ENCODE results near the gene CEP112. TPM values are rescaled to one million over a fixed set of nuclear protein-coding genes. Genes with fewer than 3 reads are reported as not detected.

CEP112 gene
- total and polyA plus RNA-seq, 2 experiments from 2014 or later, result 4.0 to 4.3 TPM

DNA sequence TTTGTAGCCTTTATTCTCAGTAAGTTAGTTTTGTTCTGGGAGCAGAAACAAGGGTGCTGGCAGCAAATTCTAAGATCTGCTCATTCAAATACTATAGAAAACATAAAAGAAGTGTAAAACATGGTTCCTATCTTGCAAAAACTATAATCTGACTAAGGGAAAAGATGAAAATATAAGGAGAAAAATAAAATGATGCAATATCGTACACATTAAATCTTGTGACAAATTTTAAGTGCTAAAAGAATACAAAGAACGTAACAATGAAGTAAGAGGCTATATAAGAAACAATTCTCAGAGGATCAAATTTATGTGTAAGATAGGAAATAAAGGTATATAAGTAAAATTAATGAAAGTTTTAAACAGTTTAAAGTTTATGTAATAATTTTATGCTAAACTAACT is 224.6 kb downstream of the CEP112 start (continued):
- TF ChIP-seq, protein P1, sequence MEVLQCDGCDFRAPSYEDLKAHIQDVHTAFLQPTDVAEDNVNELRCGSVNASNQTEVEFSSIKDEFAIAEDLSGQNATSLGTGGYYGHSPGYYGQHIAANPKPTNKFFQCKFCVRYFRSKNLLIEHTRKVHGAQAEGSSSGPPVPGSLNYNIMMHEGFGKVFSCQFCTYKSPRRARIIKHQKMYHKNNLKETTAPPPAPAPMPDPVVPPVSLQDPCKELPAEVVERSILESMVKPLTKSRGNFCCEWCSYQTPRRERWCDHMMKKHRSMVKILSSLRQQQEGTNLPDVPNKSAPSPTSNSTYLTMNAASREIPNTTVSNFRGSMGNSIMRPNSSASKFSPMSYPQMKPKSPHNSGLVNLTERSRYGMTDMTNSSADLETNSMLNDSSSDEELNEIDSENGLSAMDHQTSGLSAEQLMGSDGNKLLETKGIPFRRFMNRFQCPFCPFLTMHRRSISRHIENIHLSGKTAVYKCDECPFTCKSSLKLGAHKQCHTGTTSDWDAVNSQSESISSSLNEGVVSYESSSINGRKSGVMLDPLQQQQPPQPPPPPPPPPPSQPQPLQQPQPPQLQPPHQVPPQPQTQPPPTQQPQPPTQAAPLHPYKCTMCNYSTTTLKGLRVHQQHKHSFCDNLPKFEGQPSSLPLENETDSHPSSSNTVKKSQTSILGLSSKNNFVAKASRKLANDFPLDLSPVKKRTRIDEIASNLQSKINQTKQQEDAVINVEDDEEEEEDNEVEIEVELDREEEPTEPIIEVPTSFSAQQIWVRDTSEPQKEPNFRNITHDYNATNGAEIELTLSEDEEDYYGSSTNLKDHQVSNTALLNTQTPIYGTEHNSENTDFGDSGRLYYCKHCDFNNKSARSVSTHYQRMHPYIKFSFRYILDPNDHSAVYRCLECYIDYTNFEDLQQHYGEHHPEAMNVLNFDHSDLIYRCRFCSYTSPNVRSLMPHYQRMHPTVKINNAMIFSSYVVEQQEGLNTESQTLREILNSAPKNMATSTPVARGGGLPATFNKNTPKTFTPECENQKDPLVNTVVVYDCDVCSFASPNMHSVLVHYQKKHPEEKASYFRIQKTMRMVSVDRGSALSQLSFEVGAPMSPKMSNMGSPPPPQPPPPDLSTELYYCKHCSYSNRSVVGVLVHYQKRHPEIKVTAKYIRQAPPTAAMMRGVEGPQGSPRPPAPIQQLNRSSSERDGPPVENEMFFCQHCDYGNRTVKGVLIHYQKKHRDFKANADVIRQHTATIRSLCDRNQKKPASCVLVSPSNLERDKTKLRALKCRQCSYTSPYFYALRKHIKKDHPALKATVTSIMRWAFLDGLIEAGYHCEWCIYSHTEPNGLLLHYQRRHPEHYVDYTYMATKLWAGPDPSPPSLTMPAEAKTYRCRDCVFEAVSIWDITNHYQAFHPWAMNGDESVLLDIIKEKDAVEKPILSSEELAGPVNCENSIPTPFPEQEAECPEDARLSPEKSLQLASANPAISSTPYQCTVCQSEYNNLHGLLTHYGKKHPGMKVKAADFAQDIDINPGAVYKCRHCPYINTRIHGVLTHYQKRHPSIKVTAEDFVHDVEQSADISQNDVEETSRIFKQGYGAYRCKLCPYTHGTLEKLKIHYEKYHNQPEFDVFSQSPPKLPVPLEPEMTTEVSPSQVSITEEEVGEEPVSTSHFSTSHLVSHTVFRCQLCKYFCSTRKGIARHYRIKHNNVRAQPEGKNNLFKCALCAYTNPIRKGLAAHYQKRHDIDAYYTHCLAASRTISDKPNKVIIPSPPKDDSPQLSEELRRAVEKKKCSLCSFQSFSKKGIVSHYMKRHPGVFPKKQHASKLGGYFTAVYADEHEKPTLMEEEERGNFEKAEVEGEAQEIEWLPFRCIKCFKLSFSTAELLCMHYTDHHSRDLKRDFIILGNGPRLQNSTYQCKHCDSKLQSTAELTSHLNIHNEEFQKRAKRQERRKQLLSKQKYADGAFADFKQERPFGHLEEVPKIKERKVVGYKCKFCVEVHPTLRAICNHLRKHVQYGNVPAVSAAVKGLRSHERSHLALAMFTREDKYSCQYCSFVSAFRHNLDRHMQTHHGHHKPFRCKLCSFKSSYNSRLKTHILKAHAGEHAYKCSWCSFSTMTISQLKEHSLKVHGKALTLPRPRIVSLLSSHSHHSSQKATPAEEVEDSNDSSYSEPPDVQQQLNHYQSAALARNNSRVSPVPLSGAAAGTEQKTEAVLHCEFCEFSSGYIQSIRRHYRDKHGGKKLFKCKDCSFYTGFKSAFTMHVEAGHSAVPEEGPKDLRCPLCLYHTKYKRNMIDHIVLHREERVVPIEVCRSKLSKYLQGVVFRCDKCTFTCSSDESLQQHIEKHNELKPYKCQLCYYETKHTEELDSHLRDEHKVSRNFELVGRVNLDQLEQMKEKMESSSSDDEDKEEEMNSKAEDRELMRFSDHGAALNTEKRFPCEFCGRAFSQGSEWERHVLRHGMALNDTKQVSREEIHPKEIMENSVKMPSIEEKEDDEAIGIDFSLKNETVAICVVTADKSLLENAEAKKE (CRISPR knock-in tag; IDR thresholded peaks at IDR 0.05), result no peak
- no peak for TF ChIP-seq STAT1 (IDR thresholded peaks at IDR 0.05; ENCODE audit: unreplicated experiment)
- no peak for TF ChIP-seq NANOG (IDR thresholded peaks at IDR 0.05; ENCODE audit: borderline replicate concordance)
- no peak for TF ChIP-seq EZH2 (IDR thresholded peaks at IDR 0.05; ENCODE audit: low read depth, unreplicated experiment)
- no peak for TF ChIP-seq CREB1 (CRISPR knock-in tag; IDR thresholded peaks at IDR 0.05; ENCODE audit: low read depth)
- TF ChIP-seq JUNB (IDR thresholded peaks at IDR 0.05; ENCODE audit: unreplicated experiment), result no peak
- TF ChIP-seq, protein P2, sequence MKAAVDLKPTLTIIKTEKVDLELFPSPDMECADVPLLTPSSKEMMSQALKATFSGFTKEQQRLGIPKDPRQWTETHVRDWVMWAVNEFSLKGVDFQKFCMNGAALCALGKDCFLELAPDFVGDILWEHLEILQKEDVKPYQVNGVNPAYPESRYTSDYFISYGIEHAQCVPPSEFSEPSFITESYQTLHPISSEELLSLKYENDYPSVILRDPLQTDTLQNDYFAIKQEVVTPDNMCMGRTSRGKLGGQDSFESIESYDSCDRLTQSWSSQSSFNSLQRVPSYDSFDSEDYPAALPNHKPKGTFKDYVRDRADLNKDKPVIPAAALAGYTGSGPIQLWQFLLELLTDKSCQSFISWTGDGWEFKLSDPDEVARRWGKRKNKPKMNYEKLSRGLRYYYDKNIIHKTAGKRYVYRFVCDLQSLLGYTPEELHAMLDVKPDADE (IDR thresholded peaks at IDR 0.05), result no peak
- TF ChIP-seq POLR2AphosphoS5 (IDR thresholded peaks at IDR 0.05; ENCODE audit: low read depth), result no peak

DNA sequence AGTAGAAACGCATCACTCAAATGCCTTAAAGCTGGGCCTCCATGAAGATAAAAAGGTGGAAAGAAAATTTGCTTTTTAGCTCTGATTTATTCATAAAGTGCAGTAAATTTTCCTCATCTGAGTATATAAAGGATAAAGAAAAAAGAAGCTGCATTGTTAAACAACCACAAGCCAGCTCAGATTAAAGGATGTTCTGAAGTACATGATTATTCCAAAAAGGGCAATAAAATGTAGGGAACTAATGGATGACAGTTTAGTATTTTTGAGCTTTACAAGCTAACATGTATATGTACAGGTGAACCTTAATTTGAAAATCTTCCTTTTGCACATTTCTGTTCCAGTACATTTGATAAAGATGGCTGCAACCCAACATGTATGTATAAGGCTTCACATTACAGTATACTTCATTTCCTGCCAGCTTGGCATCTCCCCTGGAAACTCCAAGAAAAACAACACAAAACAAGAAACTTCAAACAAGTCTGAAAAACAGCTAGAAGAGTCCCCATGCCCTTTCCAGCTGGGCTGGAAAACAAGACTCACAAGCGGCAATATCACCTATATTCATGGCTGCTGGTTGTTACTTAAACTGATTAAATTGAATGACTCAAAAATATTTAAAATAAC is 225.7 kb downstream of the CEP112 start:
- Histone ChIP-seq H3K4me2 (no peak overlapping the region), H3K27me3 (ENCODE audit: insufficient read depth) (no peaks in the 10 kb centered on the region), H3K4me3 (no peak overlapping the region), H3F3A (replicated peaks; ENCODE audit: low read depth) (peaks cover 21% of the 10 kb centered on the region), H3K36me3 (ENCODE audit: insufficient read depth) (no peaks in the 10 kb centered on the region), H4K20me1 (replicated peaks; ENCODE audit: insufficient read depth) (no peaks in the 10 kb centered on the region), H3K4me1 (ENCODE audit: insufficient read depth) (no peaks in the 10 kb centered on the region), H3K79me2 (replicated peaks; ENCODE audit: insufficient read depth) (no peaks in the 10 kb centered on the region), H3K27ac (ENCODE audit: low read depth) (no peak overlapping the region), H3K9me2 (ENCODE audit: insufficient read depth) (peaks cover 14% of the 10 kb centered on the region), H2AFZ (no peak overlapping the region)
- Mint-ChIP-seq H3K4me3 (no peak overlapping the region), H3K36me3 (ENCODE audit: low read depth) (peaks cover 7% of the 10 kb centered on the region; the same call in 1 of the 3 replicates), H3K27me3 (ENCODE audit: insufficient read depth, low read depth, poor library complexity) (peaks cover 2% of the 10 kb centered on the region), H3K9me3 (peaks cover 16% of the 10 kb centered on the region), H3K4me1 (no peaks in the 10 kb centered on the region), H3K27ac (no peak overlapping the region)
- DNase-seq (ENCODE audit: low spot score) (no peak), ATAC-seq (no peak)
- TF ChIP-seq STAT1 (IDR thresholded peaks at IDR 0.05; ENCODE audit: unreplicated experiment), result no peak
